ENCODE data around the gene NUFIP1.
"Not testable (repeated sequence)": the region's sequence is repeated elsewhere in the genome, so short reads cannot be mapped to it uniquely, and the experiment has no call there.

The NUFIP1 gene

DNA sequence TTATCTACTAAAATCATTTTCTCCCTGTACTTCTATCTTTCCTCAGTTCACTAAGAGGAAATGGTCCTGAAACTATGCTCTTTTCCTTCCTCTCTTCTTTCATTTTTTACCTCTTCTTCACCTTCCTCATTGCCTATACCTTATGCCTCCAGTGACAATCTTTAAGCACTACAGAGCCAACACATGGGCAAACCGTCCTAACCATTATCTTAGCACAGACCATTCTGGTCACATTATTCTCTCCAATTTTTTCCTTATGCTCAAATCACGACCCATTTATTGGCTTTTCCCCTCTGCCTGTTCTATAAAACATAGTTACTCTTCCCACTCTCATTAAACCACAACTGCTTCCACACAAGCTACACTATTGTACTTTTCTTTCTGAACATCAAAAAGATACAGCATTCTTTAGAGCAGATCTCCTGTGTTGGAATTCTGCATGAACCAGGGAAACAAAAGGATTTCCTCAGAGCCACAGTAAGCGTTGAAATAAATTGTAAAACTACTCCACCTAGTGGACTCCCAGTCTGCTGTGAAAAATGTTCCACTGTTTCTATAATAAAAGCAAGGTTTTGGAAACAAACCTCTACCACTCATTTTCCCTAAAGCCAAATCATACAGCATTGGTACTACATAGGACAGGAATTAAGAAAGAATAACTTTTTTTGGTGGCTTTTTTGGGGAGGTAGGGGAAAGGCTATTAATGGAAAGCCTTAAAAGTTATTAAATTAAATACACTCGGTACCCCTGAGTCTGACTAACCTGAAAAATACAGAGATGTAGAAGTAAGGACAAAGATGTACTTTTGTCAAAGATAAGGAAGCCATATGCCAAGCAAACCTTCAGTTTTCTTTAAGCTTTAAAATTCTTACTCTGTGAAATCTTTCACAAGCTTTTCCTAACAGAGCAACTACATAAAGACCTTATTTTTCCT lies 19.5 kb downstream of the NUFIP1 start:
- DNase-seq (ENCODE audit: low read depth in 2 of 2): no peak

GRCh38 chr13:44968434-44968815 lies 20.8 kb downstream of the NUFIP1 start:
- DNase-seq (ENCODE audit: low read depth in 2 of 2): no peak

DNA sequence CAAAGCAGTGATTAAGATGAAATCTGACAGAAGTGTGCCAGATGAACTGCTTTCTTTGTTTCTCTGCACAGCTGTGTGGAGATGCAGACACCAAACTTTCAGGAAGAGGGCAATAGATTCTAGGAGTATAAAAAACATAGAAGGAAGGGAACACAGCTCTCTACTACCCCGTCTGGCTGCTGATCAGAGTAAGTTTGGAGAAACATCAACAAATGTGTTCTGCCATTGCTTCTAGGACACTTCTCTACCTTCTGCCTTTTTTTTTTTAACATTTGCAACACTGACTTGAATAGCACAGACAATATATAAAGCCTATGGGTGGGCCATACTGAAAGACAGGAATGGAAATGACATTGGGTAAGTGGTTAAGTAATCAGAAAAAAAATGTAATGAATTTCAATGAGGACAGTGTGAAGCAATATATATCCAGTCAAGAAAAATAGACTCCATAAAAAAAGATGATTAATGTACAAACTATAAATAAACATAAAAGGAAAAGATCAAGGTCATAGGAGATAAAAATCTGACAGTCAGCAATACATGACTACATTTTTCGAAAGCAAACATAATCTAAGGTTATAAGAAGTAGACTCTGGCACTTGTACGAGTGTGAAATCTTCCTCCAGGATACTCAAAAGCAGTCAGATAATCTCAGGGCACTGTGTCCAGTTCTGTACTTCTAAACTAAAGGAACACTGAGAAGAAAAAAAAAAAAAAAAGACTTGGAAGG lies 21.4 kb downstream of the NUFIP1 start:
- DNase-seq (ENCODE audit: low read depth in 2 of 2): no peak

DNA sequence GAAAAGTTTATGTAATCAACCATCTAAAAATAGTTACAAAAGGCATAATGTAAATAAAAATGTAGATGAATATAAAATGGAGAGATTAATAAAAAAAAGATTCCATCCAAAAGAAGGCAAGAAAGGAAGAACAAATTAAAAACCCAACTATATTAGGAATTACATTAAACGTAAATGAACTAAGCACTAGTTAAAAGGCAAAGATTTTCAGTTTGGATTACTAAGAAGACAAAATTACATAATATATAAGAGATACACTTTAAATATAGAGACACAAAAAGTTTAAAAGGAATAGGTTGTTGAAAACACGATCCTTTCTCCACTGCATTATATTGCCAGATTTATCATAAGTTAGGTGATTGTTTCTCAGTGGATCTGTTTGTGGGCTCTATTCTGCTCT lies 27.3 kb downstream of the NUFIP1 start:
- no peak for DNase-seq (ENCODE audit: low read depth in 2 of 2)

GRCh38 chr13:44955406-44955805 lies 33.9 kb downstream of the NUFIP1 start:
- no peak for DNase-seq (ENCODE audit: low read depth in 2 of 2)

DNA sequence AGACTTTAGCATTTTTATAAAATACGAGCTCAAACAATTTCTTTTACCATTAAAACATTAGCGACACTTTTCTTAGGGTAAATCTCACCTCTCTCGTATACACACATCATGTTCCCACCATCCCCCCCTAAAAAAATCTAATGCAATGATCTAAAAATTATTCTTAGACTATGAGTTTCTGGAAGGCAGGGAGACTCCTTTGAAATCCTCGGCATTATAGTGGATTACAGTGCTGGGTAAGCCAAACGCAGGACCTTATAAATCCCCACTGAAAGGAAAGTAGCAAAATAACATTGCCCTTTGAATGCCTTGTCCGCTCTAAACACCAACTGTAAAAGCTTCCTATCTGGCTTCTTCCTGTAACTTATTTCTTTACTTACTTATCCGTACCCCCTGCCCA lies 35.0 kb downstream of the NUFIP1 start:
- DNase-seq (ENCODE audit: low read depth in 2 of 2): no peak

DNA sequence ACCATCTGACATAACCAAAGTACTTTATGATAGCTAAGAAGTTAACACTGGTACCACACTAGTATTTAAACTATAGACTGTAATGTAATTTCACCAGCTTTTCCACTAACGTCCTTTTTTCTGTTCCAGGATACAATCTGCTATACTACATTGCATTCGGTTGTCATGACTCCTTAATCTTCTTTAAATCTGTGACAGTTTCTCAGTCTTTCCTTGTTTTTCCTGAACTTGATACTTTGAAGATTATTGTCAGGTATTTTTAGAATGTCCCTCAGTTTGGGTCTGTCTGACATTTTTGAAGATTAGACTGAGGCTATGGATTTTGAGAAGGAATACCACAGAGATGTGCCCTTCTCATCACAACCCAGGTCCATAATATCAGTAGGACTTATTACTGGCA lies 36.6 kb downstream of the NUFIP1 start:
- DNase-seq (ENCODE audit: low read depth in 2 of 2): no peak

DNA sequence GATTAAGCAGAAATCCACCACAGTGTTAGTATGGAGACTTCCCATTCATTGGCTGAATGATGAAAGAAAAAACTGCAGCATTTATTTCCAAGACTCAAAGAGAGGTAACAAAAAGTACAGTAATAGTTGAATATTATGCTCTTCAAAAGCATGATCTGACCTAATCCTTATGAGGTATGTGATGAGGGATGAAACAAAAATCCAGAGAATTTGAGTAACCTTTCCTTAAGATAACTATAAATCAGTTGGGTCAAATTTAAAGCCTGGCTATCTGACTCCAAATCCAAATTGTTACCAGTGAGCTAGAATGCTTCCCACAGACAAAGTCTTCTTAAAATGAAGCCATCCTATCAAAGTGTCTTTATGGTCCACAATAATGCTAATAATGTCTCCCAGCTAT lies 38.1 kb downstream of the NUFIP1 start:
- no peak for DNase-seq (ENCODE audit: low read depth in 2 of 2)

DNA sequence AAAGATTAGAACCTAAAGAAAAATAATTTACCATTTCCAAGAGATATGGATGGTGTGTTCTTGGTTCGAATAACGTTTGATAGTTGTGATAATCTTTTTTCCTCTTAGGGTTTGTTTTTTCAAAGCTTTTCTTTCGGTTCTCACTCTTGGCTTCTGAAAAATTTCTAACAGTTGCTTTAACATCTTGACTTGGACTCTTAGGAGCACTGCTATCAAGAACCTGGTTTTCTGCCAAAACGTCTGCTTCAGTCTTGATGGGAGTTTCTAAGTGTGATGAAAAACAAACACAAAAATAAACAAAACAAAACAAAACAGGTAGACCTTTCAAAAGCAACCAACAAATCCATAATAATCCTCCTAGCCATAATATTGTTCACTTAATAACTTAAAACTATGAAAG lies 45.9 kb downstream of the NUFIP1 start:
- not testable (repeated sequence) for DNase-seq (ENCODE audit: low read depth in 2 of 2)

GRCh38 chr13:44938854-44939253 lies 50.4 kb downstream of the NUFIP1 start:
- no peak for DNase-seq (ENCODE audit: low read depth in 2 of 2)

- no peak for DNase-seq (ENCODE audit: low read depth in 2 of 2)
These were observed 53.0 kb downstream of the NUFIP1 start for GRCh38 chr13:44936246-44936645.

GRCh38 chr13:44934724-44935123 lies 54.5 kb downstream of the NUFIP1 start:
- no peak for DNase-seq (ENCODE audit: low read depth in 2 of 2)

DNA sequence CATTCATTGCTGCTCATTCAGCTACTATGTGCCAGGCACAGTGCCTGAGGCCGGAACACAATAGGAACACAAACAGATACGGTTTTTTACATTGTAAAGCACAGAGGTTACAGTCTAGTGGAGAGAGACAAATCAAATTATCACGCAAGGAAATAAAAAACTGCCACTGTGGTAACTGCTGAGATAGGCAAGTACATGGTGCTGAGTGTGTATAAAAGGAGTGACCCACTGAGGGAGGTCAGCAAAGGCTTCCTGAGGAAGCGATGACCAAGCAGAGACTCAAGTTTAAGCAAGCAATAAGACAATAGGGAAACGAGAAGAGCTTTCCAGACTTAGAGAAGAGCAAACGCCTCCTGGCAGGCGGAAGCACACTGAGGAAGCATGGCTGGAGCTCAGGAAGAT lies 56.4 kb downstream of the NUFIP1 start:
- DNase-seq (ENCODE audit: low read depth in 2 of 2): no peak

DNA sequence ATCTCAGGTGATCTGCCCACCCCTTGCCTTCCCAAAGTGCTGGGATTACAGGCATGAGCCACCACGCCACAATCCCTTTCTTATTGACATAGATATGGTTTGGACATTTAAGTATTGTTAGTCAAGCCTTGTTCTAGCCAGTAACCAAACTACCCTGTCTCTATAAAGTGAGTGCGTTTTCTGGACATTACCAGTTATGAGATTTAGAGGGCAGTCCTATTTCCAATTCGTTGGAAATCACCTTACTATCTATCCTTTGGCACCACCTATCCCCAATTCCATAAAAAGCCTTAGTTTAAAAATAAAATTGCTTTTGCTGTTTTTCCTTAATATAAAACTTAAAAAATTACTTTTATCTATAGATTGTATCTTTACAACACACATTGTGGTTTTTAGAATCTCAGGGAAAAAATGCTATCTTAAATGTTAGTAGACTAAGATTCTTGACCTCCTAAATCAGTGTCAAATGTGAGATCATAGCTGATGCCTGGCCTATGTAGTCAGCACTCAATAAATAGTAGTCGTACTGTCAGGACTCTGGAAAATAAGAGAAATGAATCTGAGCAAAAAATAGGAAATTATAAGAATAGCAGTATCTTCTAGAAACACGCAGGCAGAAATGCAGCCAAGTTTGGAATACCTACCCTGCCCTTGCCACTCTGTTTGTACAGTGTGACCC lies 57.0 kb downstream of the NUFIP1 start:
- no peak for DNase-seq (ENCODE audit: low read depth in 2 of 2)

DNA sequence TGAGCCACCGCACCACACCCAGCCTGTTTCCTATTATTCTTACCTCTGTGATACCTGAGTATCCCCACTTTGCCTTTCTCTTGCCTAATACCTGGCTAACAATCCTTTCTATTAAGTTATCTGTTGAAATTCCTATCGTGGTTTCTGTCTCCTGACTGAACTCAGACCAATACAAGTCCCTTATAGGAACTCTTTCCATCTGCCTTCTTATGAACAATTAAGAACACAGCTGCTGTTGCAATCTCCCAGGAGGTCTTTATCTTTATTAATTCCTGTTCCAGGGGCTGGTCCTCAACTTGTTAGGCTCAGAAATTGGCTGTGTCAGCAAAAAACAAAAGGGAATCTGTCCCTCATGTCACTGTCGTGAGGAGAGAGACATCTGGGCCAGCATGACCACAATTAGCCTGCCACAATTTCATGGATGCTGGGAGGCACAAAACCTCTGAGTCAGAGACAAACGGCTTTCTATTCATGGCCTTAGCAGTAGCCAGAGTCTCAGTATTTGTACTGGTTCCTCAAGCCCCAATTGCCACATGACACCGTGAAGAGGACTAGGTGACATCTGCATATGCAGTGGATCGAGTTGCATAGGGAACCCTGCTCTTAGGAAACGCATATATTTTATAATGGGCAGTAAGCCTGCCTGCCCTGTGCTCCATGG lies 58.2 kb downstream of the NUFIP1 start:
- DNase-seq (ENCODE audit: low read depth in 2 of 2): no peak

DNA sequence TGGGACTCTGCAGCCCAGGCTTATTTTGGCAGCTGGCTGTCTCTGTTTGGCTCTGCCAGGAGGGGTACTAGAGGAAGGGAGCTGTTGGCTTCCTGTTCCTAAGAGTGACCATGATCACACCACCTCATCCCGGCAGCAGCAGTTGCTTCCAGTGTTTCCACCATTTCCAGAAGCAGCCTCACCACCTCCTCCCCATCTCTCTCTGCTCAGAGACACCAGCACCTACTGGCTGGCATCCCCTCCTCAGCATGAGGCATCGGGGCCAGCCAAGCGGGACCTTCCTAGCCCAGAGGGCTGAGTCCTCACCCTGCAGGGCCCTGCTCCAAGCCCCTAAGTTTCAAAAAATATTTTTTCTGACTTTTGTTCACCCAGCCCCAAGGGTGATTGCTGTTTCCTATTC lies 59.0 kb downstream of the NUFIP1 start:
- no peak for DNase-seq (ENCODE audit: low read depth in 2 of 2)

GRCh38 chr13:44929692-44930091 lies 59.6 kb downstream of the NUFIP1 start:
- DNase-seq (ENCODE audit: low read depth in 2 of 2): no peak

- no peak for DNase-seq (ENCODE audit: low read depth in 2 of 2)
These were observed 61.3 kb downstream of the NUFIP1 start for GRCh38 chr13:44927968-44928367.

- no peak for DNase-seq (ENCODE audit: low read depth in 2 of 2)
These were observed 67.1 kb downstream of the NUFIP1 start for GRCh38 chr13:44921931-44922758.

- DNase-seq (ENCODE audit: low read depth in 2 of 2): no peak
These were observed 67.9 kb downstream of the NUFIP1 start for GRCh38 chr13:44921246-44921877.

DNA sequence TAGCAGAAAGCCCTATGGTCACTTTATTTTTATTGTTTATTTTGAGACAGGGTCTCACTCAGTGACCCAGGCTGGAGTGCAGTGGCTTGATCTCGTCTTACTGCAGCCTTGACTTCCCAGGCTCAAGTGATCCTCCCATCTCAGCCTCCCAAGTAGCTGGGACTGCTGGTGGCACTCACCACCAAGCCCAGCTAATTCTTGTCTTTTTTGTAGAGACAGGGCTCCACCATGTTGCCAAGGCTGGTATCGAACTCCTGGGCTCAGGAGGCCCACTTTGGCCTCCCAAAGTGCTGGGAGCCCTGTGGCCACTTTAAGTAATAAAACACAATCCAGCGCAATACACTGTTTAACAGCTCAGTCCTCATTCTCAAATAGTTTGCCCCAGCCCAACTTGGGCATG lies 69.3 kb downstream of the NUFIP1 start:
- DNase-seq (ENCODE audit: low read depth in 2 of 2): no peak

All from stimulated activated CD4-positive, alpha-beta T cell treated with anti-CD3 and anti-CD28 coated beads, Interleukin-4, amount 100 ng/mL, for 48 hours (primary cell).